GM20000 (cell line): ENCODE measurements around the gene ABCG5.

Experiments
- DNase-seq: peaks from one replicate; pipeline ENCODE4 v3.0.0; 2012; ENCODE audit warnings: low spot score
- CTCF ChIP-seq: IDR thresholded peaks from 2 replicates; pipeline ENCODE4 v1.5.1; 2012; ENCODE audit warnings: mild to moderate bottlenecking, control low read depth; ENCODE audit errors: extremely low read depth, missing control alignments

ABCG5 gene

GRCh38 chr2:43777306-43777926, 61.2 kb downstream of the ABCG5 start:
- no peak for DNase-seq
- no peak for TF ChIP-seq CTCF

GRCh38 chr2:43776324-43776723, 62.3 kb downstream of the ABCG5 start:
- no peak for TF ChIP-seq CTCF

GRCh38 chr2:43774617-43775016, 64.0 kb downstream of the ABCG5 start:
- DNase-seq = no peak

More at GRCh38 chr2:43776324-43776723, 62.3 kb downstream of the ABCG5 start:
- no peak for DNase-seq

GRCh38 chr2:43773876-43774613, 64.6 kb downstream of the ABCG5 start, which contains the start of gene DYNC2LI1:
Gene DYNC2LI1, plus strand, starts transcription at chr2:43774039. Its CDS starts 100 bp downstream, at chr2:43774139.
- no peak for TF ChIP-seq CTCF
- peak; percentile 85 for DNase-seq

More at GRCh38 chr2:43774617-43775016, 64.0 kb downstream of the ABCG5 start:
- no peak for TF ChIP-seq CTCF

- TF ChIP-seq CTCF = no peak
- DNase-seq = no peak
These were observed 72.6 kb downstream of the ABCG5 start for GRCh38 chr2:43766006-43766405.

GRCh38 chr2:43764086-43764705, 74.4 kb downstream of the ABCG5 start:
- TF ChIP-seq CTCF = no peak
- DNase-seq = no peak

GRCh38 chr2:43763091-43763490, 75.5 kb downstream of the ABCG5 start:
- DNase-seq = no peak
- no peak for TF ChIP-seq CTCF
